ENCODE results near the gene SOX6. TPM values are rescaled to one million over a fixed set of nuclear protein-coding genes. Genes with fewer than 3 reads are reported as not detected.

The SOX6 gene
- total RNA-seq, 1 donor, result 0.27 TPM

DNA sequence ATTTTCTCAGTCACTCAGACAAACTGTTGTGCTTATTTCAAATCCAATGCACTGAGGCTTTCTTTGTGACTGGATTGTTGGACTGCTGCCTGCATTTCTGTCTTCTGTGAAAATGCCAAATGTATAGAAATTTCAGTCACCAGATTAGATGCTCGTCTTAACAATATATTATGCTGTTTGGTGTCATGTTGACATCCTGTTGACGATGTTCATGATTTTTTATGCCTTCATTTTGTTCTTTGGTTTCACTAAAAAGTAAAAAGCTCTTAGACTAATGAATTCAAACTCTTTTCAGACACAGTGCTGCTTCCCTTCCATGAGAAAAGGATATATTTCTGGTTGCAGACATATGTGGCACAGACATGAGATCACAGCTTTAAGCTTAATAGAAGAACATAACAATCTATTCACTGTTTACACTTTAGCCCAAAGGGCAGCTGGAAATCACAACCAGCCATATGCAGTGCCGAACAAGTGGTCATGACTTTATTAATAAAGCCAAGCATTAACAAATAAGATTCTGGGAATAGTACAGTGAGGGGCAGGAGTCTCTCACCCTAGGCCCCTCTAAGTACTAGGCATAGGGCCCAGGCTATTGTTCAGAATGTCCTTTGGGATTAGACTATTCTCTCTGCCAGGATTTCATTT, 9.4 kb upstream of the SOX6 start:
- DNase-seq (ENCODE audit: low read depth in 2 of 3, low spot score in 2 of 3), result no peak

DNA sequence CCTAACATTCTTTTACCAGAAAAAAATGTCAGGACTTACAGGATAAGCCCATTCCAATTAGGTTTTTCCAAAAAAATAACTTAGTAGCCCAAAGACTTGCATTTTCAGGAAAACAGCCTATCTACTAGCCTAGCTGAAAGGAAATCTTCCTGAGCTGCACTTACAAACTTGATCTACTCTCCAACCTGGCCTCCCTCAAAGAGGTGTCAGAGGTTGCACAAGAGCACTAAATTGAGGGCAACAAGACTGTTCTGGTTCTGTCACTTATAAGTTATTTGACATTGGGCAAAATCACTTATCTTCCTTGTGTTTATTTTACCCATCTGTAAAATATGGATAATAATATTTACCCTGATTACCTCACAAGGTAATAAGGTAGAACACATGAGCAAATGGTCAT, 7.9 kb upstream of the SOX6 start:
- DNase-seq (ENCODE audit: low read depth in 2 of 3, low spot score in 2 of 3), result no peak

DNA sequence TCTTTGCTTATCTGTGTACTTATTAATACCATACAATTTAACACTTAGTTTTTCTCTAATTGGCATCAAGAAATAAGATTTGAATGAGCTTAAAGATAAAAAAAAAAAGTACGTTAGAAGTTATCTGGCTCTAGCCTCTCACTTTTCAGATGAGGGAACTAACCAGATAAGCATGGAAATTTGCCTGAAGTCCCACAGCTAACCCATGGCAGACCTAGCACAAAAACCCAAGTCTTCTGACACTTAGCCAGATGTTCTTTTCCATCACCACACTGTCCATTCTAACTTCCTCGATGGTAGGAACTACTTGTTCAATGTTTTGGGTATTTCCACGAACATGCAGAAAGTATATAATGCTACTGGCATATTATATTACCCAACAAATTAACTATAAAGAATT, 7.4 kb upstream of the SOX6 start:
- no peak for DNase-seq (ENCODE audit: low read depth in 2 of 3, low spot score in 2 of 3)

DNA sequence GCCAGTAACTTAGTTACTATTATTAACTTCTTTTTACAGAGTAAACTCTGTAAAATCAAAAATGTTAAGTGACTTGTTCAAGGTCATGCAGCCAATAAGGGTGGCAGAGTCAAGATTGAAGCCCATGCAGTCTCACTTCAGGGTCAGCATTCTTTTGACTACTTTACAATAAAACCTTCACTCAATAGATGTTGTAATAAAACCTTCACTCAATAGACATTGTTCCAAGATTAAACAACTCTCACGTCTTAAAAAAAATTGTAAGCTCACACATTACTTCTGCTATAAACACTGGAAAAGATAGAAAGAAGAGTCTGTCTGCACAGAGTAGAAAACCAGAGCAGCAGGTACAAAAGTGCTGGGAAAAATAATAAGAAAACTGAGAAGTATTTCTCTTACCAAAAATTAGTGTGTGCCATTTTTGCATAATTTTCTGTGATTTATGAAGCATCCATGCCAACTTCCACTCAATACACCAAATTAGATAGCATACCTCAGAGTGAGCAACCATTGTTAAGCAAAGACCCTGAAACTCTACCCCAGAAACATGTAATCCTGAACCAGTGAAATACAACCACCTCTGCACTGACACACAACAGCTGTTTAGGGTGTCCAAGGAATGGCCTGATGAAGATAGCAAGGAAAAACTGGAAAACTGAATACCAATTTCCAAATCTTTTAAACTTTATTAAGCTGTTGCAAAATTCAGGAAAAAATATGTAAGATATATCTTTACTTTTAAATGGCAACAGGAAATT, 4.9 kb upstream of the SOX6 start:
- no peak for DNase-seq (ENCODE audit: low read depth in 2 of 3, low spot score in 2 of 3)

DNA sequence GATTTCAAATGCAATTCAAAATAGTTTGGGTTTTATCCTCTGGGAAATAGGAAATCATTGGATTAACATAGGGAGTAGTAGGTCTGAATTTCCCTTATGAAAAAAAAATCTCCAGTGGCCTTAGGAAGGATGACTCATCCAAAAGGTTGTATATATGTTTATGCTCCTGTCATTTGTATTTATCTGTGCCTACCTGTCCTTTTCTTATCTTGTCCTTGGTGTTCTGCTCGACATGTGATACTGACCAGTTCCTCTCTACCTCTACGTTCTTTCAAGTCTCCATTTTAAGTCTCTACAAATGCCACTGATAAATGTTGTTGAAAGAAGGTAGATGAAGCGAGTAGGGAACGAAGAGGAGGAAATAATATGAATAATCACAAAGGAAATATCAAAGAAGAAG, 3.0 kb upstream of the SOX6 start:
- DNase-seq (ENCODE audit: low read depth in 2 of 3, low spot score in 2 of 3), result no peak

DNA sequence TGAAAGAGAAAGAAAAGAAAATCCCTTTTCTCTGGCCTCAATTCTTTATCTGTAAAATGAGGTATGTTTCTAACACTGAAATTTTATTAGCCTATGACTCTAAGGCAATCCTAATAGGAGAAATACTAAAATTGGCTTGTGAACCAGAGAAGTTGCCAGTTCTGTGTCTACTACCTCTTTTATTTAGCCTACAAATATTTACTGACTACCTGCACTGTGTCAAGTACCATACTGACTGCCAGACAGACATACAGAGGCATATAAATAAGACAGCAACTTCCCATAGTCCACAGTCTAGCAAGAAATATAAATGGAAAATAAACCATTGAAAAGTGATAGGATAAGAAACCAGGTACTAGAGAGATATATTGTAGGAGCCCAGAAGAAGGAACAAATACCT, 2.4 kb upstream of the SOX6 start:
- DNase-seq (ENCODE audit: low read depth in 2 of 3, low spot score in 2 of 3), result no peak

DNA sequence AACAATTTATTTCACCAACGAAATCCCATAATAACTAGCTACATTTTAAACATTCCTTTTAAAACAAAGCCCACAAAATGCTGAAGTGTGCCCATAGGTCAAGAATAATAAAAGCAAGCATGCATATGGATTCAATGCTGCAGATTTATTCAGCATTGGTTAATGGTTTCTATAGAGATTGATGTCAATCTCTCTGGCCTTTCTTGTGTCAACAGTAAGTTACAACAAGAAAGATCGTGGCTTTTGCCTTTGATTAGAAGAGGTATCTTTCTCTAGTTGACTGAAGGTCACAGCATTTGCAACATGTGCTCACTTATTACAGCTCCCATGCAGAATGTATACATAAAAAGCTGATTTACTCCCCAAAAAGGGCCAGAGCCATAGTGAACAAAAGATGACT, 1.4 kb upstream of the SOX6 start:
- no peak for DNase-seq (ENCODE audit: low read depth in 2 of 3, low spot score in 2 of 3)

DNA sequence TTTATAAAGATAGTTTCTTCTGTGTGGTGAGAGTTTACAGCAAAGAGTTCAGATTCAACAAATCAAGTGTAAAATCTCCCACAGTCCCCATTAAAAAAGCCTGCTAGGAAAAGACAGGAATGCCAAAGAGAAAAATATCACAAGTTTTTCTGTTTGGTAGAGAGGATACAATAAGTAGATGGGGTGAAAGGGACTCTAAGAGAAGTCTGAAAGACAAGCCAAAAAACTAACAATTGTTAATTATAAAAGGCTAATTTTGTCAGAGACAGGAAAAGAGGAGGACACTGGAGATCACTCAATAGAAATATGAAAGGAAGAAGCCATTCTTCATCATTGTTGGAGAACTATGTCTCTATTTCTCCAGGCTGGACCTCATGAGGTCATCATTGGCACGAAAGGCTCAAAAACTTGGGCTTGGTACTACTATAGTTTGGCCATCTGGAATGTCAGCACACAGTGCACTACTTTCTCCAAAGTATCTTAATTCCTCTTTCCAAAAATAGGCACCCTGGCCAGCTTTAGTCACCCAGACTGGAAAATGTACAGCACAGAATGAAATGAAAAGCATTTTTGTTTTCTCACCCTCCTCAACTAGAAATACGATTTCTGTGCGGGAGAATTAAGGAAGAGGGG, 531 bp upstream of the SOX6 start:
- DNase-seq (ENCODE audit: low read depth in 2 of 3, low spot score in 2 of 3), result no peak

DNA sequence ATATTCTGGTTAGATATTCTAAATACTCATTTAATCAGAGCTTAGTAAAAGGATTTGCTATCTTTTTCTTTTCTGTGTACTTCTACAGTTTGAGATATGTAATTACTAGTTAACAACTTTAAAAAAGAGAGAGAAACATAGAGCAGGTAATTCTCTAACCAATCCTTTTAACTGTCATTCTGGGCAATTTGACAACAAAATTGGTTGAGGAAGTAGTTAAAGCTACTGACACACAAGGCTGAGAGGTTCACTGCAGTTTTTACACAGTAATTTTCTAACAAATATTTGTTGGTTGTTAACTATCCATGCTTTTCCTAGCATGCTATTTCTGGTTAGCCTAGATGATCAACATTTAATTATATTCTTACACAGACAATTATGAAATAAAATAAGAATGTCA, 3.6 kb downstream of the SOX6 start:
- peak in 1 of 3 donors; percentile 57 for DNase-seq (ENCODE audit: low read depth in 2 of 3, low spot score in 2 of 3)

DNA sequence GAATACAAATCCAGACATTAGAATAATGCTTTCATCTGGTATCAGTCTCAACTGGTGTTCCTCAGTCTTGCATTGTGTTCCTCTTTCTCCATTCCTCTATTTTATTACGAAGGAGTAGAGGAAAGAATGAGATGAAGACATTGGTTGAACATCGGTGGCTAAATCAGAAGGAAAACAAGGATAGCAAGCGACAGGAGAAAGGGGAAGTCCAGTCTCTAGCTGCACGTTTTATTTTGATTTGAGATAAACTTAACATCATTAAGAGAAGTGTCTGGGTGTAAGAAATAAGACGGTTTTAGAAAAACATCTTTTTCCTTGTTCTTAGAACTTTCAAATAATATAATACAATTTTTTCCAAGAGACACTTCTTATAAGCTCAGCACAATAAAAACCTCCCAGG, 6.2 kb downstream of the SOX6 start:
- DNase-seq (ENCODE audit: low read depth in 2 of 3, low spot score in 2 of 3), result peak in 1 of 3 donors; percentile 29

DNA sequence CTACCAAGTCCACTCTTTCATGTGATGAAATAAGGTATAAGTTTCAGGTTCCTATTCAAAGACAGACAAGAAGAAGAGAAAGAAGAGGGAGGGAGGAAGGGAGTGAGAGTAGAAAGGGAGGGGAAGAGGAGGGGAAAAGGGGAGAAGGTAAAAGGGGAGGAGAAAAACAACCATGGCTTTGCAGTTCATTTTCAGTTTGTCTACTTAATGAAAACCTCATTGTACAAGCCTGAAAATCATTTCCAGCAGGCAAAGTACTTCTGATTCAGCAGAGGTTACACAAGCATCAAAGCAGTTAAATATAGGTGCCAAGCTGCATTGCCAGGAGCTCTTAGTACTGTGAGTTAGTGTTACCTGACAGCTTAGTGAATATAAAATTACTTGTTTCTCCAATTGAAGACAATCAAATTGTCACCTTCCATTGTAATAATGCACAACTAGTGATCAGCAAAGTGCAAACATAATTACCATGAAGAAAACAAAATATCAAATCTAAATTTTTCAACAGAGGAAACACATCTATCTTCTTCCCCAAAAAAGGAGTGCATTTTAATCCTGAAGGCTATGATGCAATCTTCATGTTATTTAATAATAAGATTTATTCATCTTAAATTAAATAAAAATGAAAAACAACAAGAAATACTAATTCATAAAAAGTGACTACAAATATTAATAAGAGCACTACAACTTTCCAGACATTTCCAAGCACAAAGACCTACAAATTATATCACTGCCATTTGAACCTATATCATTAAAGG, 8.2 kb downstream of the SOX6 start:
- no peak for DNase-seq (ENCODE audit: low read depth in 2 of 3, low spot score in 2 of 3)

DNA sequence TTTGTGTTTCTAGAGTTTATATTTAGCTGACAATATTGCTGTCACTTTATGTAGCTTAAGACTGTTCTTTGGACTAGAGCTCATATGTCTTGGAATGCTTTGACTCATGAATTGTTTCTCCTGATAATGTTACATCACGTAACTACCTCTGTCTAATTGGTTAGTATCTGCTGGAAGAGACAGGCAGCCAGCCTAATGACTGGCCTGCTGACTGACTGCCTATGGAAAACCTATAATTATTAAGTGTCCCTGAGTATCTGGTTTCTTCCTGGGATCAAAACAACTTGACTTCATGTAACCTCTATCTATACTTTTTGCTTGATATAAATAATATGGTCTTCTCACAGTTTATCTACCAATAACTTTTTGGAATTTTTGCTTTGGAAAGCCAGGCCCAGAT, 9.4 kb downstream of the SOX6 start:
- DNase-seq (ENCODE audit: low read depth in 2 of 3, low spot score in 2 of 3), result no peak

DNA sequence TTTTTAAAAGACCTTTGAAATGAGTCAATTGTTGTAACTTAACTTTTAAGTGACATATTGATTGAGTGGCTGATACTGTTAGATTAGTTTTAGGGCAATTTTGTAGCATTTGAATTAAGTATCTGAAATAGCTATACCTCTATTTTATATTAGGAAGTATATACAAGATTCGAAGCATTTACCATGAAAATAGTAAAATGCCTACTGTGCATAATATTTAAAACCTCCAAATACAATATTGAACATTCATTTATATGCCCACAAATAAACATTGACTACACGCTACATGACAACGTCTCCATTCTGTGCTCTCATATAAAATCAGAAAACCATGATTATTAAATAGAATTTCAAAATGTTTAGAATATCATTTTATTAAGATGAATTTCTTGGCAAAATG, 14.5 kb downstream of the SOX6 start:
- no peak for DNase-seq (ENCODE audit: low read depth in 2 of 3, low spot score in 2 of 3)

DNA sequence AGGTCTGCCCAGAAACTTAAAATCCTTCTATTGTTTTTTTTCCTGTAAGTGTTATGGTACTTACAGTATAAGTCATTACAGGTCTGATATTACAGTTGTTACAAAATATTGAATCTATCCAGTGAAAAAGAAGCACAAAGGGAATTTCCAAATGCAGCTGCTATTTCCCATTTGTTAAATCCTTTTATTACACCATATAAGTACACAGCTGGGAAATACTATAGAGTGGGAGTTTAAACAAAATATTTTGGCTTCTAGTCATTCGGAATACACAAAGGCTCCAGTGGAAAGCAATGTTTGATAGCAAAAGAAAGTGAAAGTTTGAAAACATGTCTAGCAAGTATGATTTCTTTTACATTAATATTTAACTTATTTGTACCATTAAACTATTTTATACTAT, 18.0 kb downstream of the SOX6 start:
- DNase-seq (ENCODE audit: low read depth in 2 of 3, low spot score in 2 of 3), result no peak

DNA sequence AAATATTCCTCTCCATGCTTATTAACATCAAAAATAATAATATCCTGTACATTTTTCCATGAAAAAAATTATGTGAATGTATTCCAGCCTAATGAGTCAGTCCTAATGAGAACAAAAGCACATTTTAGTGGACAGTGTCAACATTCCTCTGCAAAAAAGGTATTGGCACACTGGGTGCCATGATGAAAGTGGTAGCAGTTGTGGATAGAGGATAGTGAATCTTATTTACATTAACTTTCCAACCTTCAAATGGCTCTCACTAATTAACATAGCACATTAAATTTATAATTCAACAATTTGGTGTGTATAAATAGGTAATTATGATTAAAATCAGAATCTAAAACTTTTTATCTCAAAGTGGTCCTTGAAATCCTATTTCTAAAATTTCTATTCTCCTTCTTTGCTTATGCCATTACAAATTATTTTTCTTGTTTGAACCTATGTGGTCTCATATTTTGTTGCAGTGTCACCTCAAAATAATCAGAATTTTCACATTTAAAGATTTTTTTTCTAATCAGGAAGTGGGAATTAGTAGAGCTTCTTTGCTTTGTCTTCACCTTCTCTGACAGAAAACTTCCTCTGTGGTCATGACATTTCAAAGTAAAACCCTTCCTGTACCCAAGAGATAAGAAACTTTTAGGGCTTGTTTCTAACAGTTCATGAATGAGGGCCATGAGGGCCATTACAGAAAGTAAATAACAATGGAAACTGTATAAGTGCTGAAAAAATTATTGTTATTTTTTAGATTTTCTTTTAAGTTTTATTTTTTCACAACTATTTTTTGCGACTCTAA, 18.7 kb downstream of the SOX6 start:
- DNase-seq (ENCODE audit: low read depth in 2 of 3, low spot score in 2 of 3), result peak in 2 of 3 donors; percentile 52 to 85

DNA sequence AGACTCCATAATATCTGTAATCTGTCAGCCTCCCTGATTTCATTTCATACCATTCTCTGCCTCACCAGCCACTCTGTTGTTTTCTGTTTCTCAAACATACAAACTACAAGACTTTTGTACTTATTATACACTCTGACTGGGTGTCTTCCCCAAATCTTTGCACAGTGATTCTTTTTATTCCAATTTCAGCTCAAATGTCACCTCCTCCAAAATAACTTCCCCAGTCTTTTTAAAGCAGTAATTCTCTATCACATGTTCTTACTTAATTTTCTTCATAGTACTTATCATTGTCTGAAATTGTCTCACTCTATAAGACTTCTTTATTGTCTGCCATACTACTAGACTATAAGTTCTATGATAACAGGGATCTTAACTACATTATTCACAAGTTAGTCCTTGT, 19.6 kb downstream of the SOX6 start:
- no peak for DNase-seq (ENCODE audit: low read depth in 2 of 3, low spot score in 2 of 3)

DNA sequence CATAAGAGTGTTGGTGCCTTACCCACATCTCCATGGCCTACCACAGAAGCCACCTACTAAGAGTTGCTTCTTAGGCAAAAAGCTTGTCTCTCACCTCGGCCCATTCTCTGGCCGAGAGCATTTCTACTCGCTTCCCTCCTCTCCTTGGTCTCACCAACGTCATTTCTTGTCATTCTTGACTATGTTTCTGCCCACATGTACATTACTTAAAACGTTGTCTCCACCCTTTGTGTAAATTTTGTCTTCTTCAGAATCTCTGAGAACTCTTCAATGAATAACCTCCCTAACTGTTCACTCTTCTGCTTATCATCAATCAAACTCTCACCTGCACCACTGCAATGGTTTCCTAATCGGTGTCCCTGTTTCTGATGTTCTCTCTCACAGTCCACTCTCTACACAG, 20.1 kb downstream of the SOX6 start:
- no peak for DNase-seq (ENCODE audit: low read depth in 2 of 3, low spot score in 2 of 3)

DNA sequence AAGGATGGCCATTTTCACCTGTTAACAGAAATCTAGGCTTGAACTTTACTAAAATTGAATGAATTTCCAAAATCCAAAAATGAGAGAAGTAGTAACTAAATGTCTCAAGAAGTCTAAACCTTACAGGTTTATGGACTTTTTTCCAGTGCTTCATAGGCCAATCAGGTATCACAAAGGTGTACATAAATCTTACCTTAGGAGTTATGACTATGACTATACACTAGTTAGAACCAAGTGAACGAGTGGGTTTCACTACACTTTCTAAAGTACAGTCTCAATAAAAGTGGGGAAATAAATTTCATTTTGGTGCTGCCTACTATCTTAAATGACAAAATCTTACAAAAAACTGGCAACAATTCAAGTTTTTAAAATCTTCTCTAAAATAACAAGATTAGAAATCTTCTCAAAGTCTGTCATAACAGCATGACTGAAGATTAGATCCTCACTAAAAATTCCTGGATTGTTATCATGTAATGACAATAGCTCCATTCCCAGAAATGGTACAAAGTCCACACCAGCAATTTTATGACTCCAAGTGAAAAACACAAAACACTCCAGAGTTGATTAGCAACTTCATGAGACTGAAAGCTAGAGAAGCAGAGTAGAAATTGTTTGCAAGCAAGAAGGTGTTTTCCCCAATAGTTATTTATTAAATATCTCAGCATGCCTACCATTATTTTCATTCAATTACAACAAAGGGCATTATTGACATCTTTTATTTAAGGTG, 20.9 kb downstream of the SOX6 start:
- DNase-seq (ENCODE audit: low read depth in 2 of 3, low spot score in 2 of 3), result no peak

DNA sequence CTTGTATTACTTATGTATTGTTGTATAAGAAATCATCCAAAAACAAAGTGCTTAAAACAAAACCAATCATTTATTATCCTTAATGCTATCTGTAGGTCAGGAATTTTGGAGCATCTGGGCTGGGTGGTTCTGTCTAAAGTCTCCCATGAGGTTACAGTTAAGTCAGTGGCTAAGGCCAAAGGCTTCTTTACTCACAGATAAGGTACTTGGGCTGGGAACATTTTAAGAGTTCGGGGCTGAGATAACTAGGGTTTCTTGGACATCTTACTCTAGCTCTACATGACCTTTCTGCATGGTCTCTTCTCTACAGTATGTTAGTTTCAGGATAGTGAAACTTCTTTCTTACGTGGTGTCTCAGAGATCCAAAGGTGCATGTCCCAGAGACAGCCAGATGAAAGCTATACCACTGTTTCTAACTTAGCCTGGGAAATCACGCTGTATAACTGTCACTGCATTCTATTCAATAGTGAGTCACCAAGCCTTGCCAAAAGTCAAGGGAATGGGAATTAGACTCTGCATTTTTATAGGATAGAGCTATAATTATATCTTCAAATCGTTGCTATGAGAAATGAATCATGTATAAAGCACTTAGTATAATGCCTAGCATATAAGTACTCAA, 29.6 kb downstream of the SOX6 start:
- no peak for DNase-seq (ENCODE audit: low read depth in 2 of 3, low spot score in 2 of 3)

DNA sequence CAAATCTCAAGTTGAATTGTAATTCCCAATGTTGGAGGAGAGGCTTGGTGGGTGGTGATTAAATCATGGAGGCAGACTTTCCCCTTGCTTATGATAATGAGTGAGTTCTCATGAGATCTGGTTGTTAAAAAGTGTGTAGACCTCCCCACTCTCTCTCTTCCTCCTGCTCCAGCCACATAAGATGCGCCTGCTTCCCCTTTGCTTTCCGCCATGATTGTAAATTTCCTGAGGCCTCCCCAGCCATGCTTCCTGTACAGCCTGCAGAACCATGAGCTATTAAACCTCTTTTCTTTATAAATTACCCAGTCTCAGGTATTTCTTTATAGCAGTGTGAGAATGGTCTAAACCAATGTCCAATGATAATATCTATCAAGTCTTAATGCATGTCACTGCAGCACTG, 34.2 kb downstream of the SOX6 start:
- DNase-seq (ENCODE audit: low read depth in 2 of 3, low spot score in 2 of 3), result no peak
